Activated CD4-positive, CD25-positive, alpha-beta regulatory T cell treated with anti-CD3 and anti-CD28 coated beads, Interleukin-2, amount 50 U/mL, for 24 hours (primary cell): ENCODE data around the gene KRT85.
A peak's percentile ranks its signal among the peaks of the same experiment; 100 is the strongest.
"Not testable (repeated sequence)": the region's sequence is repeated elsewhere in the genome, so short reads cannot be mapped to it uniquely, and the experiment has no call there.

Experiments
- ATAC-seq, 2 donors: fragments of 150-1000 bp; cut with Tn5 transposase; one replicate each; pipeline ENCODE4 v1.10.0; 2021; ENCODE audit warnings: mild to moderate bottlenecking in 1 of 2, moderate library complexity in 1 of 2

KRT85 gene

GRCh38 chr12:52347016-52347415 lies 20.3 kb downstream of the KRT85 start:
- ATAC-seq, result no peak

- no peak for ATAC-seq
These were observed 20.7 kb downstream of the KRT85 start for GRCh38 chr12:52346593-52346992.

DNA sequence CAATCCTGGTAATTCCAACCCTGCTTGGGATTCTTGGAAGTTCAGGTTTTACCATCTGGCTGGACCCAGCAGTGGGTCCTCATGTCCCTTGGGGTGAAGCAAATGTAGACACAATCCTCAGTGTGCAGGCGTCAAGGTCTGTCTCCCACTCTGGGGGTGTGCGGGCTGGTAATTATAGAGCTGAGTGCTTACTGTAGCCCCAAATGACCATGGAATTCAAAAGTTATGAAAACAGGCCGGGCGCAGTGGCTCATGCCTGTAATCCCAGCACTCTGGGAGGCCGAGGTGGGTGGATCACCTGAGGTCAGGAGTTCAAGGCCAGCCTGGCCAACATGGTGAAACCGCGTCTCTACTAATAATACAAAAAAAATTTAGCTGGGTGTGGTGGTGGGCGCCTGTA lies 22.2 kb downstream of the KRT85 start:
- not testable (repeated sequence) for ATAC-seq

- no peak for ATAC-seq
These were observed 23.2 kb downstream of the KRT85 start for GRCh38 chr12:52344111-52344510.

DNA sequence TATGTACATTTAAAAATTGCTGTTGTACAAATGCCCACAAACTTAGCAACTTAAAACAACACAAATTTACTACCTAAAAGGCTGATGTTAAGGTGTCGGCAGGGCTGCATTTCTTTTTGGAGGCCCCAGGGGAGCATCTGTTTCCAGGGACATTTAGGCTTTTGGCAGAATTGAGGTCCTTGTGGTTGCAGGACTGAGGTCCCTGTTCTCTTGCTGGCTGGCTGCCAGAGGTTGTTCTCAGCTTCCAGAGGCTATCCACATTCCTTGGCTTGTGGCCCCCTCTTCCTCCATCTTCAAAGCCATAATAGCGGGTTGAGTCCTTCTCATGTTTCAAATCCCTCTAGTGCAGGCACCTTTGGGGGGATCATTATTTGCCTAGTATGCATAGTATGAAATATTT lies 23.7 kb downstream of the KRT85 start:
- no peak for ATAC-seq

- no peak for ATAC-seq
These were observed 24.3 kb downstream of the KRT85 start for GRCh38 chr12:52342781-52343490.

- ATAC-seq, result no peak
These were observed 26.2 kb downstream of the KRT85 start for GRCh38 chr12:52341066-52341580.

DNA sequence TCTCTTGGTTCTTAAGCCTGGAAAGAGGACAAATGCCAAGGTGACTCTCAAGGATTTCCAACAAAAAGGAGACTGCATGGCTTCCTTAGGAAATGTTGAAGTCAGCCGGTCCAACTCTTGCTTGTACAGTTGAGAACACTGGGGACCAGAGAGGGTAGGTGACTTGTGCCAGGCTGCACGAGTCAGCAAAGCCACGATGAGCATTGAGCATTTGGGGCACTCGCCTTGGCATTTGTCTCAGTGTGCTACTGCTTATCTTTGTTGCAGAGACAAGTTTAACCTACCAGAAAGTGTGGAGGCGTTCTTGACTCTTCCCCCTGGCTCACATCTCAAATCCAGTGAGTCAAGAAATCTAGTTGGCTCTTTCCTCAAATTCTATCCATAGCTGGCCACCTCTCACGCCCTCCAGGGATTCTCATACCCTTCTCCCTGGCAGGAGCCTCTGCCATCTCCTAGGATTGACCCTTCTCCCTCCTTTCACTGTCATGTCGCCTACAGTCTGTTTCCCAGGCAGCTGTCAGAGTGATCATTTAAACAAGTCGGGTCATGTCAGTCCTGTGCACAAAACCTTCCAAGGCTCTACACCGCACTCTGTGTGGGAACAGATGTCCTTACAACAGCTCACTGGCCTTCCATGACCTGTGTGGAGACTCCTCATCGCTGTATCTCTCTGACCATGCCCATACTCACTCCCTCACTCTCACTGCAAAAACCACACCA lies 28.9 kb downstream of the KRT85 start:
- ATAC-seq, result no peak

DNA sequence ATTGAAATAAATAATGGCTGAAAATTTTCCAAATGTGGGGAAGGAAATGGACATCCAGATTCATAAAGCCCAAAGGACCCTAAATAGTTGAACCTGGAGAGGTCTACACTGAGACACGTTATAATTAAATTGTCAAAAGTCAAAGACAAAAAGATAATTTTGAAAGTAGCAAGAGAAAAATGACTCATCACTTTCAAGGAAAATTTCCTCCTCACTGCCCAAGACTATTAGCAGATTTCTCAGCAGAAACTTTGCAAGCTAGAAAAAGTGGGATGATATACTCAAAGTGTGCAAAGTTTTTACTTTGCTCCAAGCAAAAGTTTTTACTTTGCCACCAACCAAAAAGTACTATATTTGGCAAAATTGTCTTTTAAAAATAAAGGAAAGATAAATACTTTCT lies 30.2 kb downstream of the KRT85 start:
- no peak for ATAC-seq

- ATAC-seq, result no peak
These were observed 30.6 kb downstream of the KRT85 start for GRCh38 chr12:52336641-52337040.

DNA sequence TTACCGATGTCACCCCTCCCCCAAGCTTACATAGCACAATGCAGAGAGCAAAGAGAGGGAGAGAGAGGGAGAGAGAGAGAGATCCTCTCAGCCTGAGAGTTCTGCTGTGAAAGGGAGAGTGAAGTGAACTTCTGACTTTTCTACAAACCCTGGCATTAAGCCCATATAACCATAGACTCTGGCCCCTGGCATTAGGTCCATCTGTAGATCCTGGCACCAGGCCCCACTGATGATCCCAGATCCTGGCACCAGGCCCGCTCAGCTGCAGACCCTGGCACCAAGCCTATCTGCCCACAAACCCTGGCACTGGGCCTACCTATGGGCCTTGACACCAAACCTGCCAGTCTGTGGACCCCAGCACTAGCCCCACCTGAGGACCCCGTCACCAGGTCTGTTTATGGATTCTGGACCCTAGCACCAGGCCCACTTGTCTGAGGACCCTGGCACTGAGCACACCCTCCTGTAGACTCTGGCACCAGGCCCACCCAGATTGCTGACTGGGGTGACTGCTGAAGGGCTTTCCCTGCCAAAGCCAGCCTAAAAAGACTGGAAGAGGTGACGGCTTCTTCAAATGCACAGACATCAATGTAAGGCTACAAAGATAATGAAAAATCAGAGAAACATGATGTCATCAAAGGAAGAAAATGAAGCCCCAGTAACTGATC lies 31.6 kb downstream of the KRT85 start:
- no peak for ATAC-seq

- no peak for ATAC-seq
These were observed 33.1 kb downstream of the KRT85 start for GRCh38 chr12:52334185-52334584.

DNA sequence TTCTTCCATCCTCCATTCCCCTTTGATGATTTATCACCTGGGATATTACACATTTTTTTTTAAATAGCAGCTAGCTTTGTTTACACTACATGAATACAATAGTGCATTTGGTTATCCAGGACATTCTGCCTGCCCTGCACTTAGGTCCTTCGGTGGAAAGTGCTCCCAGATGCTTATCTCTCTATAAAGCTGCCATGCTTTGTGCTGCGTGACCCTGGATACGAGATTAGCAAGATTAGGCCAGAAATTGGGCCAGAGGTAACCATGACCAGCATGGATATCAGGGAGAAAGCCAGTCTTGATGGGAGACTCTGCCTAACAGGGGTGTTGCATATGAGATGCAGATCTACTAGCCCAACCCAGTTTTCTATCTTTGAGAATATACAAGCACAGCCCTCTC lies 34.0 kb downstream of the KRT85 start:
- ATAC-seq, result no peak

DNA sequence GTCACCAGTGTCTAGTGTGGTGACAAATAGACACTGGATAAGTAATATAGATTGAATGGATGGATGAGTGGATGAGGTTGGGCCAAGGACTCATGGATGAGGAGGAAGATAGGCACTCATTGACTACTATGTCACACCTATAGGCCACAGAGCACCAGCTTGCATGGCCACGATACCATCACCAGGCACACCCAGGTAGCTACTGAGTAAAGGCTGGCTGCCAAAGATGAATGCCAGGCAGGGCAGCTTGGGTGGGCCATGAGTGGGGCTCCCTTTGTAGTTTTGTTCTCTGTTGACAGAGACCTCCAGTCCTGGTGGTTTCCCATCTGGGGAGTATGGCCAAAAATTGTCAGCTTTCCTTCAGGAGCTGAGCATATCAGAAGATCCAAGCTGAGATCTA lies 34.9 kb downstream of the KRT85 start:
- ATAC-seq, result no peak

- ATAC-seq, result no peak
These were observed 35.4 kb downstream of the KRT85 start for GRCh38 chr12:52331833-52332232.

DNA sequence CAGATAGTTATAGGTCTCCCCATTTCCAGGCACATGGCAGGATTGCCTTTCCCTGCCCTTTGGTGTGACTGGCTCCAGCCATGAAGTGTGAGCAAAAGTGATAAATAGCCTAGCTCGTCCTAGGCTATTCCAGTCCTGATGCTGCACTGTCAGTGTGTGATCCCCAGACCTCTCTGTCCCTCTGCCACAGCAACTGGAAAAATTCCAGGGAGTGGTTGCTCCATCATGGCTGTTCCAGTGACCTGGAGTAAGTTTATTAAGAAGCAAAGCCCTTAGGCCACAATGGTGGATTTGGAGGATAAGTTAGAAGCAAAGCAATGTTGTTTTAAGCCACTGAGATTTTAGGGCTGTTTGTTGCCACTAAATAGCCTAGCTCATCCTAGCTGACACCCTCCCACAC lies 36.2 kb downstream of the KRT85 start:
- ATAC-seq, result no peak

DNA sequence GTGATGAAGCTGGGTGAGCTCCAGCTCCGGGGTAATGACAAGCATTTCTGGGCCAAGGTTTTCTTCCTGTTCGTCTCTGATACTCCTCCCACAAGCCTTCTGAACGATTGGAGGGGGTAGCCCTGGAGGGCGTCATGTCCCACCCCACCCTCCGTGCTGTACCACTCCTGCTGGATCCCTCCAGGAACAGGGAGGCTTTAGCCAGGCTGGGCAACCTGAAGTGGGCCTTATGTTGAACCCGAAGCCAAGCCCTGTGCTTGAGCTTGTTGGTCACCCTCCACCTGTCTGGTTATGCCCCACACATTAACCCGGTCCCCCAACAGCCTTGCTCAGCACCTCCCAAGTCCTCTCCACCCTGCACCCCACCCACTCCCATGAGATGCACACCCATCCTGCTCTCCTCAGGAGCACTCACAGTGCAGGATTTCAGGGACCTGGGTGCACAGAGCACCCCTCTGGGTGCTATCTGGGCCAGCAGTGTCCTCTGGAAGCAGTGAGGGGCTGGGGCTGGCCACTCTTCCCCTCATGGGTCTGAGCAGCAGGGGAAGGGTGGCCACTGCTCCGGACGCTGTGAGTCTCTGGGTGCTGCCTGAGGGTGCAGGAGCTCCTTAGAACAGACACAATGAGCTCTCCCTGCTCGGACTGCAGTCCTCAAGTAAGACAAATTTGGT lies 39.3 kb downstream of the KRT85 start:
- ATAC-seq, result no peak

GRCh38 chr12:52327052-52327829 lies 40.0 kb downstream of the KRT85 start:
- ATAC-seq, result peak; percentile 96 to 97

DNA sequence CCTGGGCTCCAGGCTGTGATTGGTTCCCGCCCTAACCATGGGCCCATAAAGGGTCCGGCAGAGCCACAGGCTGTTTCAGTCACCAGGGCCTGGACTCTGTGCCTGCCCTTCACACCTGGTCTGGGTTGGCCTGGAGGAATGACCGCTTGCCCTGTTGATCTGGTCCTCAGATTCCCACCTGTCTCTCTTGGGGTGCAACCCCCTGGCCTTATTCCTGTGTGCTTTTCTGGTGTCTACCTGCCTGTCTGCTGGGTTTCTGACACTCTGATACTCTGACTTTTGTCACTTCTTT lies 43.2 kb downstream of the KRT85 start:
- ATAC-seq, result no peak

- ATAC-seq, result no peak
These were observed 43.7 kb downstream of the KRT85 start for GRCh38 chr12:52323416-52324152.

DNA sequence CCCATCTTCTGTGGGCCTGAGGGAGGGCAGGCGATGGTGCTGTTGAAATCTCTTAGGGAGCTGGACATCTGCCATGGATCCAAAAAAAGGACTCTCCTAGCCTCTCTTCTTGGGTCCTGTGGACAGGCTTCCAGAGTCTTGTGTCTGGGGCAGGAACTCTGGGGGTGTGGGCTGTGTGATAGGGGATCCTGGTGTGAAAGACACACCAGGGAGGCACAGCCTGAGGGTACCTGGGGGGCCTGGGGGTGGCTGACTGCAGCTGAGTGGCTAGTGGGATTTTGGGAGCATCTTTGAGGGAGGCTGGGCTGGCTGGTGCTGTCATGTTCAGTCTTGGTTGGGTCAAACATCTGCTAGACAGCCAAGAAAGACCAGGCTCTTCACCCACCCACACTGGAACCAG lies 44.3 kb downstream of the KRT85 start:
- no peak for ATAC-seq

- no peak for ATAC-seq
These were observed 45.2 kb downstream of the KRT85 start for GRCh38 chr12:52322069-52322468.
